ENCODE data around the gene CLEC3B.

GRCh38 chr3:44983484-44983941, 42.6 kb upstream of the CLEC3B start:
- TF ChIP-seq CTCF (IDR thresholded peaks at IDR 0.05) (no peak), POLR2A (IDR thresholded peaks at IDR 0.05) (no peak)
